SK-N-SH (cell line): ENCODE measurements around the gene SPATA6. TPM values are rescaled to one million over a fixed set of nuclear protein-coding genes. Genes with fewer than 3 reads are reported as not detected.

Source experiments
- CTCF ChIA-PET: fragments of 300-600, 350-600 bp; formaldehyde crosslinking; extraction: SDS; loops from one replicate; lab custom pipeline; 2021; lab: Yijun Ruan, JAX
- POLR2A ChIA-PET: fragments of 350-600 bp; sonication (Branson Sonifier 250); formaldehyde crosslinking; extraction: SDS; loops from one replicate; lab custom pipeline; 2020; ENCODE audit warnings: antibody characterized with exemption, inconsistent platforms; lab: Yijun Ruan, JAX
- DNase-seq: peaks from one replicate; pipeline ENCODE4 v3.0.0; 2012
- H2AFZ ChIP-seq: fragments of 200-600 bp; sonication (generic); 2 replicates; pipeline ENCODE4 v1.8.1; 2016; ENCODE audit warnings: antibody characterized with exemption, mild to moderate bottlenecking, low read depth
- H3F3A ChIP-seq: fragments of 200-600 bp; sonication (generic); replicated peaks from 2 replicates; pipeline ENCODE3; 2016; ENCODE audit warnings: antibody characterized with exemption, mild to moderate bottlenecking; ENCODE audit not compliant: insufficient read depth
- H3K27ac ChIP-seq, 2 experiments: fragments of 200-500 bp in 1 of 2; fragments of 200-600 bp in 1 of 2; sonication (Bioruptor generic) in 1 of 2; sonication (generic), shearing (Covaris generic) in 1 of 2; 2 replicates each; pipeline versions ENCODE4 v1.5.1 to v1.6.1; 2014 to 2016; ENCODE audit warnings: low read depth in 2 of 2, inconsistent platforms in 1 of 2, low read length in 1 of 2, mild to moderate bottlenecking in 1 of 2, mixed read lengths in 1 of 2
- H3K27me3 ChIP-seq: fragments of 200-600 bp; sonication (generic), shearing (Covaris generic); 2 replicates; pipeline ENCODE4 v1.6.1; 2016; ENCODE audit warnings: mixed run types; ENCODE audit not compliant: insufficient read depth
- H3K36me3 ChIP-seq, 2 experiments: fragments of 200-500 bp in 1 of 2; fragments of 200-600 bp in 1 of 2; sonication (Bioruptor generic) in 1 of 2; sonication (generic) in 1 of 2; replicated peaks in 1 of 2; 2 replicates each; pipeline versions ENCODE3 to v1.5.1; 2014 to 2016; ENCODE audit warnings: low read length in 1 of 2, mild to moderate bottlenecking in 1 of 2; ENCODE audit not compliant: insufficient read depth in 2 of 2, control insufficient read depth in 1 of 2
- H3K4me1 ChIP-seq, 2 experiments: fragments of 200-500 bp in 1 of 2; fragments of 200-600 bp in 1 of 2; sonication (Bioruptor generic) in 1 of 2; sonication (generic), shearing (Covaris generic) in 1 of 2; 2 replicates each; pipeline versions ENCODE4 v1.5.1 to v1.6.1; 2014 to 2016; ENCODE audit warnings: low read depth in 1 of 2, low read length in 1 of 2, mixed run types in 1 of 2; ENCODE audit not compliant: insufficient read depth in 2 of 2, control insufficient read depth in 1 of 2
- H3K4me2 ChIP-seq: fragments of 200-600 bp; sonication (generic), shearing (Covaris generic); 2 replicates; pipeline ENCODE4 v1.6.1; 2017; ENCODE audit warnings: mixed run types
- H3K4me3 ChIP-seq, 2 experiments: fragments of 200-500 bp in 1 of 2; fragments of 200-600 bp in 1 of 2; sonication (Bioruptor generic) in 1 of 2; sonication (generic), shearing (Covaris generic) in 1 of 2; 2 replicates each; pipeline versions ENCODE4 v1.5.1 to v1.8.1; 2014 to 2016; ENCODE audit warnings: low read depth in 2 of 2, inconsistent platforms in 1 of 2, low read length in 1 of 2, mild to moderate bottlenecking in 1 of 2, mixed read lengths in 1 of 2, moderate library complexity in 1 of 2
- H3K79me2 ChIP-seq: fragments of 200-600 bp; sonication (generic); 2 replicates; pipeline ENCODE4 v1.8.1; 2017; ENCODE audit warnings: mild to moderate bottlenecking; ENCODE audit not compliant: insufficient read depth
- H3K9ac ChIP-seq: fragments of 200-600 bp; sonication (generic); 2 replicates; pipeline ENCODE4 v1.6.1; 2017; ENCODE audit warnings: mixed run types
- H3K9me2 ChIP-seq: fragments of 200-600 bp; sonication (generic); 2 replicates; pipeline ENCODE4 v1.6.1; 2017; ENCODE audit warnings: mixed run types
- H3K9me3 ChIP-seq: fragments of 200-600 bp; sonication (generic); 2 replicates; pipeline ENCODE4 v1.6.1; 2017; ENCODE audit warnings: mixed run types, mild to moderate bottlenecking, moderate library complexity
- H4K20me1 ChIP-seq: fragments of 200-600 bp; sonication (generic); 2 replicates; pipeline ENCODE4 v1.6.1; 2017; ENCODE audit warnings: mild to moderate bottlenecking, mixed run types; ENCODE audit not compliant: insufficient read depth
- CHD2 ChIP-seq: fragments of 150-350 bp; IDR thresholded peaks from 2 replicates; pipeline ENCODE4 v1.6.1; 2018; ENCODE audit warnings: low read length; ENCODE audit not compliant: partially characterized antibody
- ELF1 ChIP-seq: IDR thresholded peaks from 2 replicates; pipeline ENCODE4 v1.4.0; 2012
- EP300 ChIP-seq, 2 experiments: IDR thresholded peaks; 2 replicates each; pipeline versions ENCODE4 v1.4.0 to v1.6.1; 2012; ENCODE audit warnings: borderline replicate concordance in 1 of 2, low read depth in 1 of 2, low read length in 1 of 2
- FOXJ3 ChIP-seq: sonication (generic); formaldehyde crosslinking; IDR thresholded peaks from 2 replicates; pipeline ENCODE4 v1.5.1; 2020; ENCODE audit warnings: mild to moderate bottlenecking, missing genetic modification reagents
- NFIC ChIP-seq: IDR thresholded peaks from 2 replicates; pipeline ENCODE4 v1.4.0; 2012; ENCODE audit warnings: borderline replicate concordance
- NRF1 ChIP-seq: IDR thresholded peaks from 2 replicates; pipeline ENCODE4 v1.6.1; 2012; ENCODE audit warnings: low read depth, mild to moderate bottlenecking, low read length
- RAD21 ChIP-seq: IDR thresholded peaks from 2 replicates; pipeline ENCODE4 v1.6.1; 2012; ENCODE audit warnings: mild to moderate bottlenecking, low read length
- RCOR1 ChIP-seq: fragments of 150-350 bp; IDR thresholded peaks from 2 replicates; pipeline ENCODE4 v1.6.1; 2017; ENCODE audit warnings: antibody characterized with exemption, low read length
- RFX5 ChIP-seq: IDR thresholded peaks from 2 replicates; pipeline ENCODE4 v1.6.1; 2012; ENCODE audit warnings: mild to moderate bottlenecking, improper control_type of control experiment, low read length
- SIN3A ChIP-seq: IDR thresholded peaks from 2 replicates; pipeline ENCODE4 v1.6.1; 2012; ENCODE audit warnings: low read depth, mild to moderate bottlenecking, low read length, moderate library complexity, borderline replicate concordance
- TCF12 ChIP-seq: IDR thresholded peaks from 2 replicates; pipeline ENCODE4 v1.4.0; 2012
- ZBTB33 ChIP-seq: IDR thresholded peaks from 2 replicates; pipeline ENCODE4 v1.4.0; 2012; ENCODE audit warnings: low read depth, borderline replicate concordance
- WGBS: methylation state at CpG from one replicate; pipeline ENCODE4 v1.1.6; 2017; ENCODE audit warnings: low lambda C conversion rate; 5-methylcytosine and 5-hydroxymethylcytosine counted together
- polyA plus RNA-seq, 3 experiments: library from polyadenylated mRNA; depleted of rRNA; stranded (reverse); fragments of >200 nt; gene quantifications; 2 replicates each; pipeline ENCODE4 v1.2.3, GENCODE V29; 2012
- TF ChIP-seq, protein P1 (sequence below): fragments of 150-350 bp; IDR thresholded peaks from 2 replicates; pipeline ENCODE4 v1.6.1; 2016; ENCODE audit warnings: mild to moderate bottlenecking, low read depth, low read length

Gene SPATA6
- polyA plus RNA-seq, 1 of the 3 experiments (the other 2 are of a cell fraction), result 2.4 TPM

DNA sequence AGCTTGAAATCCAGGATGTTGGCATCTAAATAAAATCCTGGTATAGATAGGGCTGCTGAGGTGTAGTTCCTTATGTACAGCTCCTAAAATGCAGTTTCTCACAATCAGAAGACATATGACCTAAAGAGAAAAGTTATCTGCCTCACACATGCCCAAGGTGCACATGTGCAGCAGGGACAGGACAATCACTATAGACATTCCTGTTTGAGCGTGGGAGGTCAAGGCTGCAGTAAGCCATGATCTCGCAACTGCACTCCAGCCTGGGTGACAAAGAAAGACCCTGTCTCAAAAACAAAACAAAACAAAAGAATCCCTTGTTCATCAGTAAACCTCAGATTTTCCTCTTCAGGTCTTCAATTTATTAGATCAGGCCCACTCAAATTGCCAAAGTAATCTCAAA, 66.1 kb downstream of the SPATA6 start:
- no peak for DNase-seq
- Histone ChIP-seq H3K4me2 (no peak overlapping the region), H4K20me1 (no peaks in the 10 kb centered on the region), H2AFZ (no peak overlapping the region), H3K9me2 (no peaks in the 10 kb centered on the region), H3F3A (no peaks in the 10 kb centered on the region), H3K79me2 (no peaks in the 10 kb centered on the region), H3K4me1 (no peaks in the 10 kb centered on the region), H3K9me3 (no peaks in the 10 kb centered on the region), H3K9ac (no peak overlapping the region), H3K27ac (no peak overlapping the region), H3K4me3 (no peak overlapping the region), H3K27me3 (no peaks in the 10 kb centered on the region), H3K36me3 (peaks cover 0 to 4% of the 10 kb centered on the region in 2 experiments)
- ChIA-PET POLR2A (no interaction called here), CTCF (no interaction called here)
- 95% methylated on average over 2 of the region's 2 CpGs for WGBS
- TF ChIP-seq CHD2, result no peak
- TF ChIP-seq, protein P1, sequence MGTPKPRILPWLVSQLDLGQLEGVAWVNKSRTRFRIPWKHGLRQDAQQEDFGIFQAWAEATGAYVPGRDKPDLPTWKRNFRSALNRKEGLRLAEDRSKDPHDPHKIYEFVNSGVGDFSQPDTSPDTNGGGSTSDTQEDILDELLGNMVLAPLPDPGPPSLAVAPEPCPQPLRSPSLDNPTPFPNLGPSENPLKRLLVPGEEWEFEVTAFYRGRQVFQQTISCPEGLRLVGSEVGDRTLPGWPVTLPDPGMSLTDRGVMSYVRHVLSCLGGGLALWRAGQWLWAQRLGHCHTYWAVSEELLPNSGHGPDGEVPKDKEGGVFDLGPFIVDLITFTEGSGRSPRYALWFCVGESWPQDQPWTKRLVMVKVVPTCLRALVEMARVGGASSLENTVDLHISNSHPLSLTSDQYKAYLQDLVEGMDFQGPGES, result no peak

- TF ChIP-seq SIN3A (no peak), RFX5 (no peak), RCOR1 (no peak), FOXJ3 (CRISPR knock-in tag) (no peak), RAD21 (no peak), EP300 (IDR thresholded peaks at IDR 0.05; ENCODE audit: borderline replicate concordance in 1 of 2, low read depth in 1 of 2, low read length in 1 of 2) (no peak), NFIC (no peak)
- TF ChIP-seq, protein P1, result no peak
- Histone ChIP-seq H3K9me2 (no peaks in the 10 kb centered on the region), H3K9me3 (no peaks in the 10 kb centered on the region), H3K9ac (no peak overlapping the region), H4K20me1 (no peaks in the 10 kb centered on the region), H3F3A (no peaks in the 10 kb centered on the region), H3K27ac (no peak overlapping the region), H2AFZ (no peak overlapping the region), H3K4me3 (no peak overlapping the region), H3K36me3 (peaks cover 0 to 4% of the 10 kb centered on the region in 2 experiments), H3K27me3 (no peaks in the 10 kb centered on the region), H3K4me1 (no peaks in the 10 kb centered on the region), H3K4me2 (no peak overlapping the region), H3K79me2 (no peaks in the 10 kb centered on the region)
- WGBS, result 84% methylated on average over 1 of the region's 1 CpG
- POLR2A ChIA-PET, result no interaction called here
- CTCF ChIA-PET, result interaction anchor here (1.3 kb wide), 1 partner anchor 45 kb away, joined by 3 read pairs; no protein-coding TSS in a partner anchor
- no peak for DNase-seq
Measured at GRCh38 chr1:48405400-48405799, 66.6 kb downstream of the SPATA6 start.

- no peak overlapping the region for H3K27ac ChIP-seq
Measured at GRCh38 chr1:48402599-48402998, 69.4 kb downstream of the SPATA6 start.

More at GRCh38 chr1:48402599-48402998, 69.4 kb downstream of the SPATA6 start:
- H3K9me2 ChIP-seq, result no peaks in the 10 kb centered on the region
- TF ChIP-seq, protein P1, result no peak
- TF ChIP-seq RAD21, result no peak
- TF ChIP-seq ZBTB33, result no peak
- no peak for TF ChIP-seq NRF1
- no peak for TF ChIP-seq TCF12
- no peak for TF ChIP-seq ELF1
- TF ChIP-seq RCOR1, result no peak
- H3K36me3 ChIP-seq, result peaks cover 0 to 8% of the 10 kb centered on the region in 2 experiments
- H3K4me3 ChIP-seq, result no peak overlapping the region
- DNase-seq, result no peak
- no peaks in the 10 kb centered on the region for H3K4me1 ChIP-seq
- WGBS, result 83% methylated on average over 2 of the region's 2 CpGs
- H3K79me2 ChIP-seq, result no peaks in the 10 kb centered on the region
- no peak overlapping the region for H2AFZ ChIP-seq
- POLR2A ChIA-PET, result no interaction called here
- CTCF ChIA-PET, result interaction anchor here (0.9 kb wide), 1 partner anchor 18 kb away, joined by 3 read pairs; no protein-coding TSS in a partner anchor
- H3F3A ChIP-seq, result no peaks in the 10 kb centered on the region
- no peaks in the 10 kb centered on the region for H3K27me3 ChIP-seq
- H3K9ac ChIP-seq, result no peak overlapping the region
- H4K20me1 ChIP-seq, result no peaks in the 10 kb centered on the region
- no peak overlapping the region for H3K4me2 ChIP-seq
- H3K9me3 ChIP-seq, result no peaks in the 10 kb centered on the region
